ENCODE results near the gene TSPAN13. TPM values are rescaled to one million over a fixed set of nuclear protein-coding genes. Genes with fewer than 3 reads are reported as not detected.

Gene TSPAN13
- polyA plus RNA-seq, 2 of the 4 experiments (the other 2 are of a cell fraction), result 9.6 to 40.7 TPM

DNA sequence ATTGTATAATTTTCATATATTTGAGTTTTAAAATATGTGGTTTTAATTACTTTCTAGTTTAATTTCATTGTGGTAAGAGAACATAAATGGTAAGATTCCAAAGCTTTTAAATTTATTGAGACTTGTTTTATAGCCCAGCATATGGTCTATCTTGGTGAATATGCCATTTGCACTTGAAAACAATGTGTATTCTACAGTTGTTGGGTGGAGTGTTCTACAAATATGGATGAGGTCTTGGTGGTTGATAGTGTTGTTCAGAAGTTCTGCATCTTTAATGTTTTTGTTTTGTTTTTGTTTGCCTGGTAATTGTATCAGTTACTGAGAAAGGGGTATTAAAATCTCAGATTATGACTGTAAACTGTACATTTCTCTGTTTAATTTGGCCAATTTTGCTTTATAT is 37.6 kb upstream of the TSPAN13 start:
- CTCF ChIA-PET, result interaction anchor here (1.0 to 1.1 kb wide), 2 partner anchors 85 to 202 kb away, joined by 3 to 4 read pairs; no protein-coding TSS in a partner anchor
- H3K9me3 ChIP-seq, result no peaks in the 10 kb centered on the region
- no peak overlapping the region for H3K4me3 ChIP-seq
- ATAC-seq (no peak), FAIRE-seq (peak; percentile 54), DNase-seq (ENCODE audit: low read depth in 1 of 2, low spot score in 1 of 2) (no peak)
- POLR2A ChIA-PET, result no interaction called here
- H3K4me2 ChIP-seq, result no peak overlapping the region
- no peak for TF ChIP-seq MAFK (IDR thresholded peaks at IDR 0.05; ENCODE audit: partially characterized antibody)
- no peak for TF ChIP-seq HES2 (IDR thresholded peaks at IDR 0.05)
- TF ChIP-seq RCOR1 (IDR thresholded peaks at IDR 0.05; ENCODE audit: low read depth, low read length), result no peak
- no peak for TF ChIP-seq HOXA7 (CRISPR knock-in tag; IDR thresholded peaks at IDR 0.05)
- TF ChIP-seq E2F6 (IDR thresholded peaks at IDR 0.05; ENCODE audit: borderline replicate concordance, low read depth), result no peak
- H3K27ac ChIP-seq, result no peak overlapping the region
- peaks cover 15% of the 10 kb centered on the region; the same call in 2 of the 3 replicates for H3K4me1 ChIP-seq

DNA sequence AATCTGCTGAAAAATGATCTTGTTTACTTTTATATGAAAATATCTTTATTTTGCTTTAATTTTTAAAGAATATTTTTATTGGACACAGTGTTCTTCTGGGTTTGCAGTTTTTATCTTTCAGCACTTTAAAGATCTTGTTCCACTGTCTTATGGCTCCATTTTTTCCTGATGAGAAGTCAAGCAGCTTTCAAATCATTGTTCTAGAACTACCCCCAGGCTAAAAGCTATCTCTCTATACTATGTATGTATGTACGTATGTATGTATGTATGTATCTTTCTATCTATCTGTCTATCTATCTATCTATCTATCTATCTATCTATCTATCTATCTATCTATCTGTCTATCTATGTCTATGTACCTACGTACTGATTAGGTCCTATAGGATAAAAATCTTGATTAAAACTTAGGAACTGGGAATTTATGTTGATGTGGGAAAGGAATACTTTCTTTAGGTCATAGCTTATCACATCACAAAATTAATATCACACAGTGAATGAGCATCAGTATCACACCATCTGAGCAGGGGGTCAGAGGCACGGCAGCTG is 35.4 kb upstream of the TSPAN13 start:
- FAIRE-seq, result no peak
- TF ChIP-seq FOSL2 (IDR thresholded peaks at IDR 0.05), result no peak
- no peak for TF ChIP-seq FOSL2 (CRISPR knock-in tag; IDR thresholded peaks at IDR 0.05)
- no peak for TF ChIP-seq ELK1 (IDR thresholded peaks at IDR 0.05; ENCODE audit: low read depth, low read length)
- TF ChIP-seq CHD2 (IDR thresholded peaks at IDR 0.05; ENCODE audit: low read length, partially characterized antibody), result no peak
- TF ChIP-seq EHF (CRISPR knock-in tag; IDR thresholded peaks at IDR 0.05), result no peak
- TF ChIP-seq CBX8 (IDR thresholded peaks at IDR 0.05), result no peak
- no peak for TF ChIP-seq ATOH8 (CRISPR knock-in tag; IDR thresholded peaks at IDR 0.05; ENCODE audit: low read depth)
- no peak for TF ChIP-seq RFX5 (IDR thresholded peaks at IDR 0.05)
- TF ChIP-seq SMC3 (IDR thresholded peaks at IDR 0.05), result no peak
- TF ChIP-seq KDM1A (IDR thresholded peaks at IDR 0.05; ENCODE audit: low read depth), result no peak
- no peak for TF ChIP-seq ZFP36 (IDR thresholded peaks at IDR 0.05; ENCODE audit: borderline replicate concordance, partially characterized antibody)
- no peak for TF ChIP-seq GATA3 (IDR thresholded peaks at IDR 0.05; ENCODE audit: borderline replicate concordance)
- no peak for TF ChIP-seq MAZ (IDR thresholded peaks at IDR 0.05; ENCODE audit: borderline replicate concordance, low read depth, low read length)
- TF ChIP-seq HMGXB4 (CRISPR knock-in tag; IDR thresholded peaks at IDR 0.05; ENCODE audit: borderline replicate concordance), result no peak
- no peak for TF ChIP-seq TFCP2L1 (CRISPR knock-in tag; IDR thresholded peaks at IDR 0.05)
- POLR2A ChIA-PET, result no interaction called here
- H3K4me2 ChIP-seq, result no peak overlapping the region; the same call in 2 of the 3 replicates
- peaks cover 15% of the 10 kb centered on the region; the same call in 2 of the 3 replicates for H3K4me1 ChIP-seq
- H3K9me3 ChIP-seq, result no peaks in the 10 kb centered on the region
- DNase-seq (ENCODE audit: low read depth in 1 of 2, low spot score in 1 of 2), result no peak
- no peak overlapping the region for H3K4me3 ChIP-seq
- CTCF ChIA-PET, result interaction anchor here (1.0 kb wide), 1 partner anchor 21 kb away, joined by 3 read pairs; no protein-coding TSS in a partner anchor
- no peak for ATAC-seq
- 91% methylated on average over 3 of the region's 3 CpGs for WGBS (ENCODE audit: missing lambda C conversion rate)
- no peak overlapping the region for H3K27ac ChIP-seq

Data from A549 (cell line).